Esophagus mucosa (tissue), 1 donor: ENCODE results near the gene CLDN4. TPM values are rescaled to one million over a fixed set of nuclear protein-coding genes. Genes with fewer than 3 reads are reported as not detected.
A peak's percentile ranks its signal among the peaks of the same experiment; 100 is the strongest.
"Not testable (repeated sequence)": the region's sequence is repeated elsewhere in the genome, so short reads cannot be mapped to it uniquely, and the experiment has no call there.

ENCODE experiments used
- ATAC-seq: fragments of 200-7000 bp; cut with Tn5 transposase; one replicate; pipeline ENCODE4 v1.9.1; 2020
- total RNA-seq: library from RNA; stranded (reverse); gene quantifications from one replicate; pipeline ENCODE4 v1.2.4, GENCODE V29; 2023
- donor health status: DM: yes; HTN: yes; CAD: no.

Gene CLDN4
- total RNA-seq, 1 donor from 2014 or later, result 149 TPM

DNA sequence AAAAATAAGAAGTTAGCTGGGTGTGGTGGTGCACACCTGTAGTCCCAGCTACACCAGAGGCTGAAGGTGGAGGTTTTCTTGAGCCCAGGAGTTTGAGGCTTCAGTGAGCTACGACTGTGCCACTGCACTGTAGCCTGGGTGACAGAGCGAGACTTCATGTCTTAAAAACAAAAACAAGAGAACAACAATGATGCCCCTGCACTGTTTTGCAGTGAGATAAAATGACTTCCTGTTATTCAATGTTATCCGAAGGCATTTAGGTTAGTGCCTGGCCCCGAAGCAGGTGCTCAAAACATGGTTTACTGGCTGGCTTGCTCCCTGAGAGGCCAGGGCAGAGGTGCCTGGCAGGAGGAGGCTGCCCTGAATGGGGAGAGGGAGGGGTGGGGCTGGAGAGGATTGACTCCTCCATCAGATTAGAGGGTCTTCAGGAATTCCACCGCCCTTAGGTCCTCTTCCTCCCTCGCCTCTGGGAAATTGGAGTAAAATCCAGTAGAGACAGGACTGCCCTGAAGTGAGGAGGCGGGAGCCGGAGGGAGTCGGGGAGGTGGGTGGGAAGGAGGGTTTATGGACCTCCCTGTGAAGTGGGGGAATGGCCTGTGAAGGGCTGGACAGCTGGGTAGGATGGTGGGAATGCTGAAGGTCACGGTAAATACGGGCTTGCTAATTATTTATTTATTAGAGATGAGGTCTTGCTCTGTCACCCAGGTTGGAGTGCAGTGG, 6.8 kb upstream of the CLDN4 start:
- no peak for ATAC-seq

DNA sequence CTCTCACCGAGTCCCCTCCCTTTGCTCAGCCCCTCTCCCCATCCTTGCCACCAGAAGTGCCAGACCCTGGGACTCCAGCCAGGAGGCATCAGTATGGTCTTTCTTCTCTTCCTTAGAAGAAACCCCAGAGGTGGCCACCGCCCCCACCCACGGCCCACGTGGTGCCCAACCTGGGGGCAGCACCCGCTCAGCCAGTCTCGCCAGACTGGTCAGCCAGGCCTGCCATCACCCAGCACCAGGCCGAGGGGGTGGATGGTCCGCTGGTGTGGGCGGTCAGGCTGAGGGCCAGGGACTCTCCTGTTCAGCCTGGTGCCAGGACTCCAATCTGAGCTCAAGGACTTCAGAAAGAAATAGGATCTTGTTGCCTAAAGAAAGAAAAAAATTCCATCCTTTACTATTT, 5.8 kb upstream of the CLDN4 start:
- no peak for ATAC-seq

- ATAC-seq, result no peak
Measured at GRCh38 chr7:73827567-73828106, 3.2 kb upstream of the CLDN4 start.

GRCh38 chr7:73828107-73828803, 2.5 kb upstream of the CLDN4 start:
- no peak for ATAC-seq

- ATAC-seq, result no peak
Measured at GRCh38 chr7:73828972-73829371, 1.8 kb upstream of the CLDN4 start.

DNA sequence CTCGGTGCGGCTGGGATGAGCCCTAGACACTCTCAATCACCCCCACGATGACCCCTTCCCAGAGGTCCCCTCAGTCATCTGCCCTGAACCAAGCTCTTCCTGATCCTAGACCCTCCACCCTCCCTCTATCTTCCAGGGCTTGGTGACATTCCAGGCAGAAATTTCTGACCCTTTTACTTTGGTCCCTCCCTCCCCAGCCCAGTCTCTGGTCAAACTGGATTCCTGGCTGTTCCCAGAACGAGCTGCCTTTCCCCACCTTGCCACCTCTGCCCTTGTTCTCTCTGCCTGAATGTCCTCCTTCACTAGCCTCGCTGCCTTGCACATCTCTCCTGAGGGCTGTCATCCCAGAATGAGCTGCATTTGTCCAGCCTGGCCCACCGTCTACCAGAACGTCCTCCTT, 1.3 kb upstream of the CLDN4 start:
- ATAC-seq, result no peak

DNA sequence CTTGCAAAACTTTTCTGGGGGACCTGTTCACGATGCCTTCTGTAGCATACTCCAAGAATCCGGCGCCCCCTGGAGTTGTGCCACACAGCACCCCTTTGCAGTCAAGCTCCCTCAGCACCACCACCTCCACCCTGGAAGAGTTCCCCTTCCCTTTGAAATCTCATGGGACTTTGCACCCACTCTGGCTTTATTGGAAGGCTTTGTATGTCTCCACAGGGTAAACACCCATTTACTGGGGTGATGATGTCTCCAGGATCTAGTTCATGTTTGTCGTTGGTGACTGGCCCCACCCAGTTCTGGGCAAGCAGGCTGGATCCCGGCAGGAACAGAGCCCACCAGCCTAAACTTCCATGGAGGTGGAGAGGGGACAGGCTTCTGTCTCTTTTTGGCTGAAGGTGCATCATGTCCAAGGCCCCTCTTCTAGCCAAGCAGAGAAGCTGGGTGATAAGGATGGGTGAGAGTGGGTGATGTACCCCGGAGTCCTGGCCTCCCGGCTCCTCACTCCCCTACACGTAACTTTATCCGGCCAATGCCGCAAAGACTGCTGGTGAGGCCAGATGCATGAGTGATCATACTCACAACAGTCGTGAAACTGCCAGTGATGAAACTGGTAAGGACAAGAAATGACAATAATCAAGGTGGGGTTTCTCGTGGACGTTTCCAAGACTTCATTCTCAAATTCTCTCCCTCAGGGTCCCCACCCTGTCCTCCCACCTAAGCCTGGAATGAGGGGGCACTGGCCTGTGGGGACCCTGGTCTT, 695 bp upstream of the CLDN4 start:
- no peak for ATAC-seq

DNA sequence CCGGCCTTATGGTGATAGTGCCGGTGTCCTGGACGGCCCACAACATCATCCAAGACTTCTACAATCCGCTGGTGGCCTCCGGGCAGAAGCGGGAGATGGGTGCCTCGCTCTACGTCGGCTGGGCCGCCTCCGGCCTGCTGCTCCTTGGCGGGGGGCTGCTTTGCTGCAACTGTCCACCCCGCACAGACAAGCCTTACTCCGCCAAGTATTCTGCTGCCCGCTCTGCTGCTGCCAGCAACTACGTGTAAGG, 713 bp downstream of the CLDN4 start:
- ATAC-seq, result no peak

- peak; percentile 80 for ATAC-seq
Measured at GRCh38 chr7:73831834-73832651, 1.2 kb downstream of the CLDN4 start.

DNA sequence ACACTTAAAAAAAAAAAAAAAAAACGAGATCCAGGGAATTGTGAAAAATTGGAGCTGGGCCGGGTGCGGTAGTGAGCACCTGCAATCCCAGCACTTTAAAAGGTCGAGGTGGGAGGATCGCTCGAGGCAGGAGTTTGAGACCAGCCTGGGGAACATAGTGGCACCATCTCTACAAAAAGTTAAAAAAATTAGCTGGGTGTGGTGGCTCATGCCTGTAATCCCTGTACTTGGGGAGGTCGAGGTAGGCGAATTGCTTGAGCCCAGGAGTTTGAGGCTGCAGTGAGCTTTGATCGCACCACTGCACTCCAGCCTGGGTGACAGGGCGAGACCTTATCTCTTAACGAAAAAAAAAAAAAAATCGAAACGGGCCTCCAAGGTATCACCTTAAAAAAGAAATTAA, 2.0 kb downstream of the CLDN4 start:
- ATAC-seq, result no peak

- peak; percentile 5 for ATAC-seq
Measured at GRCh38 chr7:73833251-73833919, 2.6 kb downstream of the CLDN4 start.

DNA sequence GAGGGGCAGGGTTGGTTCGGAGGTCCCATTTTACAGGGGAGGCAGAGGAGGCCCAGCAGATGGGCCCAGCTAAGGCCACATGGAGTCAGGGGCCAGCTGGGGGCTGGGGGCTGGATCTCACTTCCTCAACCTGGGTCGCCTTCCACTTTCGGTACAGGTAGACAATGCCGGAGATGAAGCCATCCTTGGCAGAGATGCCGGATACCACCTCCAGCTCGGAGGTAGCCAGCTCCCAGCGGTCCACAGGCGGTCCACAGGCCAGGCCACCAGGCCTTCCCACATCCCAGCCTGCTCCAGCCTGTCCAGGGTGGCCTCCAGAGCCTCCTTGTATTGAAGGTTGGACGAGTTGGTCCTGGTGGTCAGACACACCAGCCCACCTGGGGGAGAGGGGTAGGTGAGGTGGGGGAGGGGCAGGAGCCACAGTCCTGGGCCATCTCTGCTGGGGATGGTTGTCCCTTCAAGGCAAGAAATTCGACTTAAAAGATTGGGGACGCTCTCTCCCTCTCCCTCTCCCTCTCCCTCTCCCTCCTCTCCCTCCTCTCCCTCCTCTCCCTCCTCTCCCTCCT, 3.9 kb downstream of the CLDN4 start:
- ATAC-seq, result no peak

DNA sequence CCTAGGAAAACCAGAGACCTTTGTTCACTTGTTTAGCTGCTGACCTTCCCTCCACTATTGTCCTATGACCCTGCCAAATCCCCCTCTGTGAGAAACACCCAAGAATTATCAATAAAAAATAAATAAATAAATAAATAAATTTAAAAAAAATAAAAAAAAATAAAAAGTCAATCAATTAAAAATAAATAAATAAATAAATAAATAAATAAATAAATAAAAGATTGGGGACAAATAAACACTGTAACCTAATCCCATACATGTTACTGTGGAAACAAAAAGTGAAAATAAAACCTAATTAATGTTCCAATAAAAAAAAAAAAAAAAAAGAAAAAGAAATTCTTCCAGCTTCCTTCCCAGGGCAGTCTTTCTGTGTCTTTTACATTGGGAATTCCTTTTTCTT, 6.4 kb downstream of the CLDN4 start:
- not testable (repeated sequence) for ATAC-seq

DNA sequence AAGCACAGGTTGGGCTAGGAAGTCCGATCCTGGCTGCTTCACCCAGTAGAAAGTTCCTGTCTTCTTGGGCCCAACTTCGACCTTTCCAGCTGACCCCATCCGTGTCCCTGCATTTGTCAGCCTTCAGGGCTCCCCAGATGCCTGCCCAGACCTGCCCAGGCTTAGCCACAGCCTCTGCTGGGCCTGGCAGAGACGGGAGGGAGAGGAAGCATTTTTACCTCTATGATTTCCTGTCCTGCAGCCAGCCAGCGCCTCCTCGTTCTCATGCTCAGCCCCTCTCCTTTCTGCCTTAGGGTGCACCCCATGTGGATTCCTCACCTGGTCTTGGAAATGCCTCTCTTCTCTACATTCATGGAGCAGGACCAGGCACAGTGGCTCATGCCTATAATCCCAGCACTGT, 7.8 kb downstream of the CLDN4 start:
- ATAC-seq, result peak; percentile 66

DNA sequence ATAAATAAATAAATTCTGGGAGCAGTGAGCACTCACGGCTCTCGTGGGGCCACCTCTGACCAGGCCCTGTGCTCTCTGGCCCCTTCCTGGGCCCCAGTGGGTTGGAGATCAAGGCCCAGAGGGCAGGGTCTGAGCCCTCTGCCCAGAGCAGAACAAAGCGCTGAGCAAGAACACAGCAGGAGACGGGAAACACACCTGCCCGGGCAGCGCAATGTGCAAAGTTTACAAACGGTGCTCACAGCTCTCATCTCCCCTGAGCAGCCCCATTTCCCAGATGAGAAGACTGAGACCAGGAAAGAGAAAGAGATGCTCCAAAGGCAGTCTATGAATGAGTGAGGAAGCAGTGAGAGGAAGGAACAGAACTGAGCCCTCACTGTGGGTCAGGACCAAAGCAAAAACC, 8.5 kb downstream of the CLDN4 start:
- no peak for ATAC-seq

DNA sequence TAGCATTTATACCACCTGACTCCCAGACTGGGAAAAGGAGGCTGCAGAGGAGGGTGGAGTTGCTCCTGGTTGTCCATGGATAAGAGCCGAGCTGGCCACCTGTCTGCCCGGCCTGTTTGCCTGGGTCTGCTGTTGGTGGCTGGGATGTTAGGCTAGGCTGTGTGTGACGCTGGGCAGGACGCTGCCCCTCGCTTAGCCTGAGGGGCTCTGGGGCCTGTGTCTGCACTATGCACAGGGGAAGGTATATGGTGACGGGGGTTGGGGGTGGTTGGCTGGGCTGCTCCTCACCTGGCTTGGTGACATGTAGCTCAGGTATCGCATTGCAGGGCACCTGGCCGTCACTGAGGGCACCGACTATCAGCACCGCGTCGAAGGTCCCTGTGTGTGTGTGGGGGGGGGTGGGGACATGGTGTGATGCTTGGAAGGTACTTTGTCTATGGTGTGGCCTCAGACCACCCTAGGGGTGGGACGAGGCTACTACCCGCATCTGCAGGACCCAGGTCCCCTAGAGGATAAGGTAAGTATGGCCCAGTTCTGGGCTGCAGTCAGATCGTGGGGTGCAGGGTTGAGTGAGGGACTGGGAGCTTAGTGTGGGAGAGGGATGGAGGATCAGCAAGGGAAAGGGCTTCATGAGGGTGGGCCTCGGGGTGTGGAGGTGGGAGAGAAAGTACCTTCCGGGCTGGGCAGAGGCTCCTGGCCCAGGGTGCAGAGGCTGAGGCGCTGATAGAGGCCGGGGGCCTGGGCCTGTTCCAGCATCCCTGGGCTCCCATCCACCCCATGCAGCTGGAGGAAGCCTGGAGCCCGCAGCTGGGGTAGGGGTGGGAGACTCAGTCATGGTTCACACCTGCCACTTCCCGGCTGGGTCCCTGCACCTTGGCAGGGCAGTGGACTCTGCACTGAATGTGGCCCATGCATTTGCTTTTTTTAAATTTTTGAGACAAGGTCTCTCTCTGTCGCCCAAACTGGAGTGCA, 9.2 kb downstream of the CLDN4 start:
- no peak for ATAC-seq

- ATAC-seq, result no peak
Measured at GRCh38 chr7:73840715-73841379, 10.1 kb downstream of the CLDN4 start.

GRCh38 chr7:73841689-73842066, 10.9 kb downstream of the CLDN4 start:
- no peak for ATAC-seq

DNA sequence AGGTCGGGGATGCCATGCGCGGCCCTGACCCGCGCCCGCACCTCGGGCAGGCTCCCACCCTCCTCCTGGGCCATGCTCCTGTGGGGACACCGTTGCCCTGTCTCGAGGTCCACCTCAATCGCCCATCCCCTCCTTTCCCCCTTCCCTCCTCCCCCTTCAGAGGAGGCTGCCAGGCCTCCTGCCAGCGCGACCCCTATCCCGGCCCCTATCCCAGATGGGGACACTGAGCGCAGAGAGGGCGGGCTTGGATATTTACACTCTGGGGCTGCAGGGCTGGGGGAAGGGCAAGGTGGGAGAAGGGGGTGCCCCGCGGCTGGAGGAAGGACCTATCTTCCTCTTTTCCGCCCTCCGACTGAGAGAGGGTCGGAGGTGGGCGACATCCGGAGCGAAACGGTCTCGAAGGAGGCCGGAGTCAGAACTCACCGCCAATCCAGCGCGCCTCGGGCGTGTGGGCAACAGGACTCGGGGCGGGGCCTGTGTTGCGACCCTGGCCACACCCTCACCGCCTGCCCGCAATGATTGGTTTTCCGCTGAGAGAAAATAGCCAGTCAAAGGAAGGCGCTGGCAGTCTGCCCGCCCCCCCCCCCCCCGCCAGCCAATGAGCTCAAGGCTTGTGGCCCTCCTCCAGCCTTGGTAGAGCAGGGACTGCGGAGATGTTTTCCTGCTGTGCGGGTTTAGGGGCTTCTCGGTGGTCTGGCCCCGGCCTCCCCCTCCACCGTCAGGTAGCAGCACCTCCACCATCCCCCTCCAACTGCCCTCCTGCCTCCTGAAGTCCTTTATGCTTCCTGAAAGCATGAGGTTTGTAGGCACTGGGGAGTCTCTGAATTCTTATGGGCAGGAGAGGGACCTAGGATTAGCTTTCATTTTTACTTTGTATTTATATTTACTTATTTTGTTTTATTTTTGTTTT, 11.5 kb downstream of the CLDN4 start, which contains the start of gene METTL27:
Gene METTL27 (minus strand): TSS at position 450 of the 910 bp plus-strand sequence. CDS start 376 bp downstream, at position 74.
- ATAC-seq, result peak; percentile 88
